Astrocyte of the cerebellum (primary cell): ENCODE results near the gene APBA3.

Experiments
- DNase-seq: peaks from one replicate; pipeline ENCODE4 v3.0.0-alpha.2; 2011; ENCODE audit warnings: low read depth
- H3K4me3 ChIP-seq: 2 replicates; pipeline ENCODE4 v1.5.1; 2011; ENCODE audit warnings: mild to moderate bottlenecking, low read depth, low read length, moderate library complexity
- in situ Hi-C: cut with HindIII; loops from 2 replicates; pipeline ENCODE4 v1.10.0; 2017; ENCODE audit warnings: low sequenced_read_pairs
- TF ChIP-seq, protein P1 (sequence below): IDR thresholded peaks from 2 replicates; pipeline ENCODE4 v1.5.1; 2012; ENCODE audit warnings: low read length, low read depth, moderate library complexity, mild to moderate bottlenecking; ENCODE audit errors: missing control alignments

Gene APBA3

DNA sequence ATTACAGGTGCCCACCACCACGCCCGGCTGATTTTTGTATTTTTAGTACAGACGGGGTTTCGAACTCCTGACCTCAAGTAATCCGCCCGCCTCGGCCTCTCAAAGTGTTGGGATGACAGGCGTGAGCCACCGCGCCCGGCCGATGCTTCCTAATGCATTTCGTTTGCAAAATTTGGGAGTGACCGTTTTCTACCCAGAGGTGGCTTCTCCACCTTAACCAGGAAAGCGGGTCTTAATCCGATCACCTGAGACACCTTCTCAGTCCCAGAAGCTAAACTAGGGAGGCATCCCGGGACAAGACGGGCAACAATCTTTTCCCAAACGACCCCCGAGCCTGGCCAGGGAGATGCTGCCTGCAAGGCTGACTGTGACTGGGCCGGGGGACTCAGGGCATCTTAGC, 39.5 kb upstream of the APBA3 start:
- in situ Hi-C loops: no loop called here
- no peak for DNase-seq
- no peak overlapping the region for H3K4me3 ChIP-seq
- TF ChIP-seq, protein P1, sequence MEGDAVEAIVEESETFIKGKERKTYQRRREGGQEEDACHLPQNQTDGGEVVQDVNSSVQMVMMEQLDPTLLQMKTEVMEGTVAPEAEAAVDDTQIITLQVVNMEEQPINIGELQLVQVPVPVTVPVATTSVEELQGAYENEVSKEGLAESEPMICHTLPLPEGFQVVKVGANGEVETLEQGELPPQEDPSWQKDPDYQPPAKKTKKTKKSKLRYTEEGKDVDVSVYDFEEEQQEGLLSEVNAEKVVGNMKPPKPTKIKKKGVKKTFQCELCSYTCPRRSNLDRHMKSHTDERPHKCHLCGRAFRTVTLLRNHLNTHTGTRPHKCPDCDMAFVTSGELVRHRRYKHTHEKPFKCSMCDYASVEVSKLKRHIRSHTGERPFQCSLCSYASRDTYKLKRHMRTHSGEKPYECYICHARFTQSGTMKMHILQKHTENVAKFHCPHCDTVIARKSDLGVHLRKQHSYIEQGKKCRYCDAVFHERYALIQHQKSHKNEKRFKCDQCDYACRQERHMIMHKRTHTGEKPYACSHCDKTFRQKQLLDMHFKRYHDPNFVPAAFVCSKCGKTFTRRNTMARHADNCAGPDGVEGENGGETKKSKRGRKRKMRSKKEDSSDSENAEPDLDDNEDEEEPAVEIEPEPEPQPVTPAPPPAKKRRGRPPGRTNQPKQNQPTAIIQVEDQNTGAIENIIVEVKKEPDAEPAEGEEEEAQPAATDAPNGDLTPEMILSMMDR: no peak

DNA sequence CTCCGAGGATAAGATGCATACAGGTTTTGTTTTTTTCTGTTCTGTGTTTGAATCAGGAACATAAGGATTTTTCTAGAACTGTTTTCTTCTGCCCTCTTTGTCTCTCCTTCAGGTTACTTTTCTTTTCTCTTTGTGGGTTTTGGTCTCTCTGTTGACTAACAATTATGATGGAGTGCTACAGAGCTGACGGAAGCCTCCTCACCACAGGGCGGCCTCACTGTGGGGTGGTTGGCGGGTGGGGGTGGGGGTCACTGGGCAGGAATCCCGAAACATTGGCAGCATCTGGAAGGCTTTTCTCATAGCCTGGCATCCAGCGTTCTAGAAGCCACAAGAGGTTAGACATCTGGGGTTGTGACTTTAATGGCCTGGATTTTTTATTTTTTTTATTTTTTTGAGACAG, 36.6 kb upstream of the APBA3 start:
- no peak overlapping the region for H3K4me3 ChIP-seq
- TF ChIP-seq, protein P1: no peak
- in situ Hi-C loops: loop anchor here (5.0 kb wide), 2 partner anchors 34 to 79 kb away; no protein-coding TSS in a partner anchor
- no peak for DNase-seq

DNA sequence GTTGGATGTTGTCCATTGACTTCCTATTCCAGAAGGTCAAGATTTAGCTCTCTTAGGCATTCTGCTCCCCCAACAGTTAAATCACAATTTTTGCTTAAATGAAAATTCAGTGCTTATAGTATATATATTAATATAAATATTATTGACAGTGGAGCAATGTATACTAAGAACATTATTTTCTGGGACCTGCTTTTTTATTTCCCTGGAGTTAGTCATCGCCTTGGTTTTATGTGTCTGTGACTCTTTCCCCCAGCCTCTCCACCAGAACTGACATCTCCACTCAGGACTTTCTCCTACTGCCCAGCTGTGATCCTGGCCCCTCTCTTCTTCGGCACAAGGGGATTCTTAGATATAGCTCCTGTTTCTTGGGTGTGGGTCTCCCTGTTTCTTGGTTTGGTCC, 34.9 kb upstream of the APBA3 start:
- H3K4me3 ChIP-seq: no peak overlapping the region
- in situ Hi-C loops: loop anchor here (5.0 kb wide), 2 partner anchors 36 to 81 kb away; no protein-coding TSS in a partner anchor
- DNase-seq: no peak
- TF ChIP-seq, protein P1: no peak

DNA sequence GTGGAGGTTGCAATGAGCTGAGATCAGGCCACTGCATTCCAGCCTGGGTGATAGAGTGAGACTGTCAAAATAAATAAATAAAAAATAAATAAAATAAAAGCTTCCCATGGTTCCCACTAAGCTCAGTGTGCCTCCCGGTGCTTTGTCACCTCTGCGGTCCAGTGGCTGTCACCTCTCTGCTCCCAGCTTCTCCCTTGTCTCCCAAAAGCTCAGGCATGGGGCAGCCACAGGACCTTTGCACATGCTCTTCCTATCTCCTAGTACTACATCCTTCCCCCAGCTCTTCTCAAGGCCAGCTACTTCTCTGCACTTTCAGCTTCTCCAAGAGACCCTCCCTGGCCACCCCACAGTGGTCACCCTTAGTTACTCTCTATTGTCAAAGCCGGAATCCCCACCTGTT, 32.3 kb upstream of the APBA3 start:
- H3K4me3 ChIP-seq: no peak overlapping the region
- TF ChIP-seq, protein P1: no peak
- no peak for DNase-seq
- in situ Hi-C loops: no loop called here

DNA sequence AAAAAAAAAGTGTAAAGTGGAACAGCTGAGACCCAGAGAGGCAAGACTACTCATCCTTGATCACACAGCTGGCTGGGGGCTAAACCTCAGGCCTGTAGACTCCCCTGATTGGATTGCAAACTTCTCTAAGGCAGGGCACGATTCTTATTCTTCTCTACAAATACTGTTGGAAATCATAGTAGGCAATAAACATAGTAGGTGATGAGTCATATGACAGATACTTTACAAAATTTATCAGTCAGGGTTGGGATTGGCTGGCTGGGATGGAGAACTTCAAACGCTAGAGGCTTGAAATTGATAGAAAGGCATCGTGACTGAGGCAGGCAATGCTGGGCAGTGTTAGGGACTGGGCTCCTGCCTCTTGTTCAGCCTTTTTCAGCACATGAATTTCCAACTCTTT, 30.6 kb upstream of the APBA3 start:
- no peak for DNase-seq
- in situ Hi-C loops: no loop called here
- TF ChIP-seq, protein P1: no peak
- no peak overlapping the region for H3K4me3 ChIP-seq

DNA sequence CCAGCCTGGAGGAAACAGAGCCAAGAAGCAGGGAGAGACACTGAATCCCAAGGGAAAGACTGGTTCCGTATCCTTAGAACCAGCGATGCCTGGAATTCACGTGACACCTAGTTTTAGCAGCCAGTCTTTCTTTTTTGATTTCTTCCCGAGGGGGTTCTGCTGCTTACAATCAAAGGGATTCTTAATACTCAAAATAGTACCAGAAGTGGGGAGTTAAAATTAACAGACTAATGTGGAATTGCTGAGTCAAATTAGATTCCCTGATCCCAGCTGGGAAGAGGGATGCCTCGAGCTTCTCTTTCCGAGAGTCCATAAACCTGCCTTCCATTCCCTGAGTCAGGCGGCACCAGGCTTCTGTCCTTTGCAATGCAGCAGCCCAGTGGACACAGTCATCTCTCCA, 29.4 kb upstream of the APBA3 start:
- TF ChIP-seq, protein P1: no peak
- in situ Hi-C loops: no loop called here
- no peak for DNase-seq
- H3K4me3 ChIP-seq: no peak overlapping the region

DNA sequence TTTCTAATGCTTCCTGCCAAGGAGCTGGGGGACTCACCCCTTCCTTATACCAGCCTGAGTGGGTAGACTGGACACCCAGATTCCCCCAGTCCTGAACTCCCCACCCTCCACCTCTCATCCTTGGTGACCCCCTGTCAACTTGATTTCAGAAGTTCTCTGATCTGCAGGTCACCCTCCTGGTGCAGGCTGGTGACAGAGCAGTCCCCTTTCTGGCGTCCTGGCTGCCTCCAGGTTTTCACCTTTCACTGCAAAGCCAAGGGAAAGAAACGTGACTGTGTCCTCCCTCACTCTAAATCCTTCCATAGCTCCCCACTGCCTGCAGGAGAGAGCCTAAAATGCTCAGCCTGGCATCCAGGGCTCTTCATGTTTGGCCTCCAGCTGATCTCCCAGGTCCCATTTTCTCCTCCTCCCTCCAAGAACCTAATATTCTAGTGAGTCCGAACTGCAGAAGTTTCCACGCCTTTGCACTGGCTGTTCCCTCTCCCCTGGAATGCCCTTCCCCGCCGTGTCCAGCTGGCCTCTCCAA, 28.8 kb upstream of the APBA3 start:
- in situ Hi-C loops: no loop called here
- no peak for DNase-seq
- TF ChIP-seq, protein P1: no peak

More for the DNA sequence above, 28.8 kb upstream of the APBA3 start:
- no peak overlapping the region for H3K4me3 ChIP-seq
